K562 (cell line): ENCODE measurements around the gene CCNYL1. TPM values are rescaled to one million over a fixed set of nuclear protein-coding genes. Genes with fewer than 3 reads are reported as not detected.

ENCODE experiments used
- ETS2 ChIP-seq: IDR thresholded peaks from 2 replicates; pipeline ENCODE4 v1.6.1; 2016; ENCODE audit warnings: borderline replicate concordance, missing genetic modification characterization, mild to moderate bottlenecking, moderate library complexity, missing compliant biosample characterization; ENCODE audit not compliant: poor library complexity, severe bottlenecking
- HNRNPLL ChIP-seq: fragments of 200-400 bp; formaldehyde crosslinking; IDR thresholded peaks from 2 replicates; pipeline ENCODE4 v1.6.1; 2017; ENCODE audit warnings: low read length, low read depth, mild to moderate bottlenecking; ENCODE audit not compliant: poor library complexity, severe bottlenecking
- MAFF ChIP-seq: IDR thresholded peaks from 2 replicates; pipeline ENCODE4 v1.6.1; 2012; ENCODE audit warnings: low read length, improper control_type of control experiment
- NUFIP1 ChIP-seq: fragments of 450-650 bp; IDR thresholded peaks from 2 replicates; pipeline ENCODE4 v1.6.1; 2018; ENCODE audit not compliant: partially characterized antibody
- POLR2B ChIP-seq: fragments of 450-650 bp; IDR thresholded peaks from 2 replicates; pipeline ENCODE4 v1.6.1; 2018; ENCODE audit warnings: low read depth; ENCODE audit not compliant: partially characterized antibody
- POLR3A ChIP-seq: IDR thresholded peaks from 2 replicates; pipeline ENCODE4 v1.6.1; 2011; ENCODE audit warnings: borderline replicate concordance, mild to moderate bottlenecking, moderate library complexity; ENCODE audit not compliant: insufficient read length, insufficient read depth; ENCODE audit errors: extremely low read depth
- RCOR1 ChIP-seq, 2 experiments: IDR thresholded peaks; 2 replicates each; pipeline ENCODE4 v1.6.1; 2012; ENCODE audit warnings: low read depth in 2 of 2, low read length in 2 of 2, borderline replicate concordance in 1 of 2, improper control_type of control experiment in 1 of 2
- SOX6 ChIP-seq: fragments of 450-650 bp; IDR thresholded peaks from 2 replicates; pipeline ENCODE4 v1.6.1; 2014; ENCODE audit warnings: mild to moderate bottlenecking
- ZNF311 ChIP-seq: fragments of 250-450 bp; sonication (Bioruptor Pico); IDR thresholded peaks from 2 replicates; pipeline ENCODE4 v1.4.0; 2020; ENCODE audit warnings: mild to moderate bottlenecking, moderate library complexity
- ZNF507 ChIP-seq: conservative IDR thresholded peaks from 2 replicates; pipeline ENCODE4 v1.6.1; 2017; ENCODE audit warnings: missing genetic modification characterization, missing compliant biosample characterization
- ZNF583 ChIP-seq: fragments of 250-450 bp; sonication (Bioruptor Pico); IDR thresholded peaks from 2 replicates; pipeline ENCODE4 v1.4.0; 2020
- ZNF717 ChIP-seq: fragments of 250-450 bp; sonication (Bioruptor Pico); IDR thresholded peaks from 2 replicates; pipeline ENCODE4 v1.5.0; 2021
- polyA plus RNA-seq, 8 experiments: library from polyadenylated mRNA; depleted of rRNA in 4 of 8; stranded (reverse) in 5 of 8; unstranded in 3 of 8; fragments of >200 nt; fragmentation: Nextera tagmentation in 2 of 8; fragmentation: Illumina TruSeq in 1 of 8; extraction: Ambion mirVana in 2 of 8; extraction: Trizol in 1 of 8; gene quantifications; 2 replicates each; pipeline versions ENCODE4 v1.2.1 to v1.2.3, GENCODE V29; 2011 to 2014; ENCODE audit warnings: inconsistent platforms in 1 of 8, missing spikeins in 1 of 8
- total RNA-seq, 7 experiments: library from RNA; depleted of rRNA in 6 of 7; stranded (reverse); fragments of >200 nt in 6 of 7; fragmentation: Illumina TruSeq in 2 of 7; extraction: Trizol in 2 of 7; gene quantifications; 2 replicates each; pipeline versions ENCODE4 v1.2.1 to v1.2.3, GENCODE V29; 2011 to 2021; ENCODE audit warnings: low replicate concordance in 1 of 7
- TF ChIP-seq, protein P1 (sequence below): fragments of 250-450 bp; sonication (Bioruptor Pico); IDR thresholded peaks from 2 replicates; pipeline ENCODE4 v1.4.0; 2020; ENCODE audit warnings: borderline replicate concordance
- TF ChIP-seq, protein P2 (sequence below), 2 experiments: IDR thresholded peaks; 2 replicates each; pipeline ENCODE4 v1.6.1; 2011; ENCODE audit warnings: borderline replicate concordance in 1 of 2, control low read depth in 1 of 2, low read depth in 1 of 2, low read length in 1 of 2, mild to moderate bottlenecking in 1 of 2, mixed read lengths in 1 of 2, moderate library complexity in 1 of 2; ENCODE audit not compliant: insufficient read depth in 1 of 2, insufficient read length in 1 of 2, poor library complexity in 1 of 2, severe bottlenecking in 1 of 2; ENCODE audit errors: extremely low read depth in 1 of 2
- TF ChIP-seq, protein P3 (sequence below): fragments of 250-450 bp; sonication (Bioruptor Pico); IDR thresholded peaks from 2 replicates; pipeline ENCODE4 v1.5.1; 2021; ENCODE audit warnings: mild to moderate bottlenecking
- TF ChIP-seq, protein P4 (sequence below): fragments of 450-650 bp; IDR thresholded peaks from 2 replicates; pipeline ENCODE4 v1.6.1; 2016; ENCODE audit warnings: mild to moderate bottlenecking
- TF ChIP-seq, protein P5 (sequence below): sonication (generic); formaldehyde crosslinking; IDR thresholded peaks from 2 replicates; pipeline ENCODE4 v1.8.0; 2022; ENCODE audit warnings: missing genetic modification reagents, mild to moderate bottlenecking, borderline replicate concordance

Gene CCNYL1
- total and polyA plus RNA-seq, 9 of the 15 experiments (the other 6 are each of a cell fraction or from before 2014, with no cell fraction given) = 1.9 to 7.5 (median 4.7) TPM

DNA sequence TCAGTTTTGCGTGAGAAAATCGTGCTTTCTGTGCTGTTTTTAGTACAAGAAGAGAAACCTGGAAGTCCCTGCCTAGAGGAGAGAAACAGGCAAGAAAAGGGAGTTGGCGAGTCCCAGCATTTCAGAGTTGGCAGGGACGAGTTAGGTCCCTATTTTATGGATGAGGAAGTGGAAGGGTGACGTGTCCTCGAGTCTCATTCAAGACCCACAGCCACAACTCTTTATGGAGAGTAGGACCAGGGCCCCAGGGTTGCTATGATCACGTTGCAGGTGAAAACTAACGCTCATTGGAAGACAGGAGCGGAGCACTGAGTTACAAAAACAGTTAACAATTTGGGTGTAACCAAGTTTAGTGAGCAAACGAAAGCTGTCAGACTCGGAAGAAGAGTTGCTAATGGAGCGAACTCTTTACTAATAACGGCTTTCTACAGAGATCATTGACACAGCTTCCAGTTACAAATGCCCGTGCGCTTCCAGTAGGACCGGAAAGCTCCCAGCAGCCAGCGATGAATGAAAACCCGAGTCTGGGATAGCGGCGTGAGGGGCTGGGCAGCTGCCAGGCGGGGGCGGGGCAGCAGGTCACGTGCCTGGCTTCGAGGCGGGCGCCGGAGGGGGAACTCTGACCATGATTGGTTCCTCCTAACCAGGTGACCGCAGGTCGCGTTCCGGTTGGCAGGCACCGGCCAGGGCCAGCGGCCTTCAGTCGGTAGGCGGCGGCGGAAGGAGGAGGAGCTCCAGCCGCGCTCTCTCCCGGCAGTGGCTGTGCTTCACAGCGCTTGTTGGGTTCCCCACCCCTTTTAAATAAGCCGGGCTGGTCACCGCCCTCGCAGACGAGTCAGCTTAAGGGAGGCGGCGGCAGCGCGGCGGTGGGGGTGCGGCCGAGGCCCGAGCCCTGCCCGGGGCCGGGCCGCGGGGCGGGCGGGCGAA lies at the start of gene CCNYL1 (continued):
- TF ChIP-seq POLR3A (no peak), ETS2 (tag) (no peak), ZNF311 (CRISPR knock-in tag) (no peak), ZNF507 (tag) (no peak), HNRNPLL (no peak), NUFIP1 (no peak), ZNF717 (CRISPR knock-in tag) (no peak), RCOR1 (IDR thresholded peaks at IDR 0.05; ENCODE audit: borderline replicate concordance in 1 of 2, low read depth in 2 of 2, low read length in 2 of 2) (peak in 1 of 2 experiments; percentile 23; a peak in 1 of 4 replicates), ZNF583 (CRISPR knock-in tag) (no peak), MAFF (no peak), POLR2B (peak; percentile 56), SOX6 (no peak)
- TF ChIP-seq, protein P1, sequence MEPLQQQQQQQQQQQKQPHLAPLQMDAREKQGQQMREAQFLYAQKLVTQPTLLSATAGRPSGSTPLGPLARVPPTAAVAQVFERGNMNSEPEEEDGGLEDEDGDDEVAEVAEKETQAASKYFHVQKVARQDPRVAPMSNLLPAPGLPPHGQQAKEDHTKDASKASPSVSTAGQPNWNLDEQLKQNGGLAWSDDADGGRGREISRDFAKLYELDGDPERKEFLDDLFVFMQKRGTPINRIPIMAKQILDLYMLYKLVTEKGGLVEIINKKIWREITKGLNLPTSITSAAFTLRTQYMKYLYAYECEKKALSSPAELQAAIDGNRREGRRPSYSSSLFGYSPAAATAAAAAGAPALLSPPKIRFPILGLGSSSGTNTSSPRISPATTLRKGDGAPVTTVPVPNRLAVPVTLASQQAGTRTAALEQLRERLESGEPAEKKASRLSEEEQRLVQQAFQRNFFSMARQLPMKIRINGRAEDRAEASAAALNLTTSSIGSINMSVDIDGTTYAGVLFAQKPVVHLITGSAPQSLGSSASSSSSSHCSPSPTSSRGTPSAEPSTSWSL (CRISPR knock-in tag) = no peak
- TF ChIP-seq, protein P2, sequence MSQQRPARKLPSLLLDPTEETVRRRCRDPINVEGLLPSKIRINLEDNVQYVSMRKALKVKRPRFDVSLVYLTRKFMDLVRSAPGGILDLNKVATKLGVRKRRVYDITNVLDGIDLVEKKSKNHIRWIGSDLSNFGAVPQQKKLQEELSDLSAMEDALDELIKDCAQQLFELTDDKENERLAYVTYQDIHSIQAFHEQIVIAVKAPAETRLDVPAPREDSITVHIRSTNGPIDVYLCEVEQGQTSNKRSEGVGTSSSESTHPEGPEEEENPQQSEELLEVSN (IDR thresholded peaks at IDR 0.05; ENCODE audit: borderline replicate concordance in 1 of 2, extremely low read depth in 1 of 2, insufficient read depth in 1 of 2, insufficient read length in 1 of 2, low read depth in 1 of 2, low read length in 1 of 2, poor library complexity in 1 of 2, severe bottlenecking in 1 of 2) = peak in 1 of 2 experiments; percentile 67
- TF ChIP-seq, protein P3, sequence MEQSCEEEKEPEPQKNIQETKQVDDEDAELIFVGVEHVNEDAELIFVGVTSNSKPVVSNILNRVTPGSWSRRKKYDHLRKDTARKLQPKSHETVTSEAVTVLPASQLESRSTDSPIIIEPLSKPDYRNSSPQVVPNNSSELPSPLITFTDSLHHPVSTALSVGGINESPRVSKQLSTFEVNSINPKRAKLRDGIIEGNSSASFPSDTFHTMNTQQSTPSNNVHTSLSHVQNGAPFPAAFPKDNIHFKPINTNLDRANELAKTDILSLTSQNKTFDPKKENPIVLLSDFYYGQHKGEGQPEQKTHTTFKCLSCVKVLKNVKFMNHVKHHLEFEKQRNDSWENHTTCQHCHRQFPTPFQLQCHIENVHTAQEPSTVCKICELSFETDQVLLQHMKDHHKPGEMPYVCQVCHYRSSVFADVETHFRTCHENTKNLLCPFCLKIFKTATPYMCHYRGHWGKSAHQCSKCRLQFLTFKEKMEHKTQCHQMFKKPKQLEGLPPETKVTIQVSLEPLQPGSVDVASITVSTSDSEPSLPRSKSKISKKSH (CRISPR knock-in tag) = no peak
- TF ChIP-seq, protein P4, sequence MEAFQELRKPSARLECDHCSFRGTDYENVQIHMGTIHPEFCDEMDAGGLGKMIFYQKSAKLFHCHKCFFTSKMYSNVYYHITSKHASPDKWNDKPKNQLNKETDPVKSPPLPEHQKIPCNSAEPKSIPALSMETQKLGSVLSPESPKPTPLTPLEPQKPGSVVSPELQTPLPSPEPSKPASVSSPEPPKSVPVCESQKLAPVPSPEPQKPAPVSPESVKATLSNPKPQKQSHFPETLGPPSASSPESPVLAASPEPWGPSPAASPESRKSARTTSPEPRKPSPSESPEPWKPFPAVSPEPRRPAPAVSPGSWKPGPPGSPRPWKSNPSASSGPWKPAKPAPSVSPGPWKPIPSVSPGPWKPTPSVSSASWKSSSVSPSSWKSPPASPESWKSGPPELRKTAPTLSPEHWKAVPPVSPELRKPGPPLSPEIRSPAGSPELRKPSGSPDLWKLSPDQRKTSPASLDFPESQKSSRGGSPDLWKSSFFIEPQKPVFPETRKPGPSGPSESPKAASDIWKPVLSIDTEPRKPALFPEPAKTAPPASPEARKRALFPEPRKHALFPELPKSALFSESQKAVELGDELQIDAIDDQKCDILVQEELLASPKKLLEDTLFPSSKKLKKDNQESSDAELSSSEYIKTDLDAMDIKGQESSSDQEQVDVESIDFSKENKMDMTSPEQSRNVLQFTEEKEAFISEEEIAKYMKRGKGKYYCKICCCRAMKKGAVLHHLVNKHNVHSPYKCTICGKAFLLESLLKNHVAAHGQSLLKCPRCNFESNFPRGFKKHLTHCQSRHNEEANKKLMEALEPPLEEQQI = no peak
- TF ChIP-seq, protein P5, sequence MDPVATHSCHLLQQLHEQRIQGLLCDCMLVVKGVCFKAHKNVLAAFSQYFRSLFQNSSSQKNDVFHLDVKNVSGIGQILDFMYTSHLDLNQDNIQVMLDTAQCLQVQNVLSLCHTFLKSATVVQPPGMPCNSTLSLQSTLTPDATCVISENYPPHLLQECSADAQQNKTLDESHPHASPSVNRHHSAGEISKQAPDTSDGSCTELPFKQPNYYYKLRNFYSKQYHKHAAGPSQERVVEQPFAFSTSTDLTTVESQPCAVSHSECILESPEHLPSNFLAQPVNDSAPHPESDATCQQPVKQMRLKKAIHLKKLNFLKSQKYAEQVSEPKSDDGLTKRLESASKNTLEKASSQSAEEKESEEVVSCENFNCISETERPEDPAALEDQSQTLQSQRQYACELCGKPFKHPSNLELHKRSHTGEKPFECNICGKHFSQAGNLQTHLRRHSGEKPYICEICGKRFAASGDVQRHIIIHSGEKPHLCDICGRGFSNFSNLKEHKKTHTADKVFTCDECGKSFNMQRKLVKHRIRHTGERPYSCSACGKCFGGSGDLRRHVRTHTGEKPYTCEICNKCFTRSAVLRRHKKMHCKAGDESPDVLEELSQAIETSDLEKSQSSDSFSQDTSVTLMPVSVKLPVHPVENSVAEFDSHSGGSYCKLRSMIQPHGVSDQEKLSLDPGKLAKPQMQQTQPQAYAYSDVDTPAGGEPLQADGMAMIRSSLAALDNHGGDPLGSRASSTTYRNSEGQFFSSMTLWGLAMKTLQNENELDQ = no peak
